ENCODE measurements around the gene CCNL1.
"Not testable (repeated sequence)": the region's sequence is repeated elsewhere in the genome, so short reads cannot be mapped to it uniquely, and the experiment has no call there.

CCNL1 gene

DNA sequence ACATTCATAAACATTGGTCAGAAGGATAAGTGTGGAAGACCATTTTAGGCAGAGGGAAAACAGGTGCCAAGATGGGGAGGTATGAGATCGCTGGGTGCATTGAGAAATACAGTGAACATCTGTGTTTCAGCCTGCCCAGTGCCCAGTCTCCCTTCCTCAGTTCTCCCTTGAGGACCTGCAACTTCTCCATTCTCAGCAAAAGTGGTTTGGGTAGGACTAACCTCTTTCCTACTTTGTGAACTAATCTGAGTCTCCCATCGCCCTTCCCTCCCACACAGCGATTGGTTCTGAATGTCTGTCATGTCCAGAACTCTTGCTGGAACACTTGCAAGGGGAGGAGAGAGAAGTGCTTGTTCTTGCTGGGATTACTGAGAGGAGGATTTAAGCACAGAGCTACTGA lies 10.9 kb upstream of the CCNL1 start:
- DNase-seq (ENCODE audit: low spot score): no peak

DNA sequence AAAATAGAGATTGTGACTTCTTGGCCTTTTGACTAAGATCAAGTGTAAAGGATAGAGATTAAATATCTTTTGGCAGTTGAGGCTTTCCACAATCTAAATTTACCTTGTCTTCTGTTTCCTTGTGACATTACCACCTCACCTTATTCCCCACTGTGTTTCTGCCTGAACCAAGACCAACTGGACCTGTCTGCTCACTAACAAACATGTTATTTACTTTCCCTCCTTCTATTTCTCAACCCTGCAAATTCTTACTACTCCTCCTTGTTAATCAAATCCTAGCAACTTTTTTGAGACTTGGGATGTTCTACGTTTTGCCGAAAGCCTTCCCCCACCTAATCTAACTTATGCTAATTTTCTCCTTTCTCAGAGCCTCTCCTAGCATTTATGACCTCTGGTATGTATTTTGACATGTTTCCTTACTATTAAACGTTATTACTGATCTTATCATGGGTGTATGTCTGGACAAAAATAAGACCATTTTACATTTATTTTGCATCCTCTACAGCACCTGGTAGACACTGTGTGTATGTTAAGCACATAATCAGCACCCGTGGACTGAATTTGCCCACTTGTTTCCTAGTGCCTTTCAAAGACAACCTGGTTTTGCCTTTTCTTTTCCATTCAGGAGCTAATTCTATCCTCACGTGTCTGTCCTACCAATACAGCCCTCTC lies 7.6 kb upstream of the CCNL1 start:
- DNase-seq (ENCODE audit: low spot score): no peak

DNA sequence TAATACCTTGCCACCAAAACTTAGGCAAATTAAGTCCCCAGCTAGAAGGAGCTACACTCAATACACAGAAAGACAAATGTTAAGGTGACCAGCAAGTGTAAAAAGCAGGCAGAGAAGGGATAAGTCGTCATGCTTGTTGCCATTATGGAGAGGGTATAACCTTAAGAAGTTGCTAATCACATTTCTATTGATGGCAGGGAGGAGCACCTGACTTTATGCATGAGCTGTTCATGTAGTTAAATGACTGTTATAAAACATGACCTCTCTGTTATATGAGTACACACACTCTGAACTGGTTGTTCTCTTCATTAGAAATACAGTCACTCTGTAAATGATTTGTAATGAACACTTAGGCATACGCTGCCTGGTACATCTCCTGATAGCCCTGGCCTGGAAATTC lies 6.6 kb upstream of the CCNL1 start:
- DNase-seq (ENCODE audit: low spot score): no peak

DNA sequence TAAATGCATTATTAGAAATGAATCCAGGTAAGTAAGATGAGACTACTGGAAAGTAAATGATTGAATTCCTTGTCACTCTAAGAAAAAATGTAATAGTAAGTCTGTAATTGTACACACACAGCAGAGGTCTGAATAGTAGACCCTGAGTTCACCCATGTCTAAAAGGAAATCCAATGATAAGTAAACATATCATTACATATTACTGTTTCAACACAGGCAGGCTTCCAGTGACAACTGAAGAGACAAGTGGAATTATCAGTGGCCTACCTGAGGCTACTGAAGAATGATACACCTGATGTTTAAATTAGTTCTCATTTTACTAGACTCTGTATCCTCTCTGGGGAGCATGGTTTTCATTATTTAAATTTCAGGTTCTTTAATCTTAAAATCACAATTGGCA lies 6.2 kb upstream of the CCNL1 start:
- DNase-seq (ENCODE audit: low spot score): no peak

DNA sequence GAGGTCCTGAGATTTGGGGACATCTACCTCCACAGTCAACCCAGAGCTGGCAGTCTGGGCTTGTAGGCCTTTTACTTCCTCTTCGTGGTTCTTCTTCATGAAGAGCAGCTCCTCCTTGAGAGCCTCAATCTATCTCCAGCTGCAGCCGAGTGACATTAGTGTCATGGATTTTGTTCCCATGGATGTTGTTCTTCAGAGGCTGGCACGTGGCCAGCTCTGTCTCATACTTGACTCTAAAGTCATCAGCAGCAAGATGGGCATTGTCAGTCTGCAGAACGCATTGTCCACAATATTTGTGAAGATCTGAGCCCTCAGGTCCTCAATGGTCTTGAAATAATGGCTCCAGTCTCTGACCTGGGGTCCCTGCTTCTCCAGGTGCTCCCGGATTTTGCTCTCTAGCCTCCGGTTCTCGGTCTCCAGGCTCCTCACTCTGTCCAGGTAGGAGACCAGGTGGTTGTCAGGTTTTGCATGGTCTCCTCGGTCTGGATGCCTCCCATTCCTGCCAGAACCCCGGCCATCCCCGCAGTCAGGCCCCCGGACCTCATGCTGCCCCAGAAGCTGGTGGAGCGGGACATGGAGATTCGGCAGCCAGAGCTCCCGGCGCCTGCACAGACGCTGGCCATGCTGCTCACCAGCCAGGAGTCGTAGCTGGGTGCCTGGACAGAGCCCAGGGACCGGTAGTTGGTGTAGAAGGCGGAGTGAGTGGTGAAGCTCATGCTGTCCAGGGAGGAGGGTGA lies 3.4 kb upstream of the CCNL1 start:
- no peak for DNase-seq (ENCODE audit: low spot score)

DNA sequence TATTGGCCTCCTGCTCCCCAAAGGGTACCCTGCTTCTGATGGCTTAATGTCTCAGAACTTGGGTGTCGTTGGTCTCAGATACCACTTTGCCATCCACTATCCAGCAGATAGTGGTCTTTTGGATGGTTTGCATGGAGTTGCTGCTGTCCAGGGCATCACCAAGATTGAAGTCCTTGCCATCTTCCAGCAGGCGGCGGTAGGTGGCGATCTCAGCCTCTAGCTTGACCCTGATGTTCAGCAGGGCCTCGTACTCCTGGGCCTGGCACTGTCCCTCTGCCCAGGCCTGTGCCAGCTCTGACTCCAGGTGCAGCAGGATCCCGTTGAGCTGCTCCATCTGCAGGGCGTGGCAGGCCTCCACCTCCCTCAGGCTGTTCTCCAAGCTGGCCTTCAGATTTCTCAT lies 2.7 kb upstream of the CCNL1 start:
- not testable (repeated sequence) for DNase-seq (ENCODE audit: low spot score)

DNA sequence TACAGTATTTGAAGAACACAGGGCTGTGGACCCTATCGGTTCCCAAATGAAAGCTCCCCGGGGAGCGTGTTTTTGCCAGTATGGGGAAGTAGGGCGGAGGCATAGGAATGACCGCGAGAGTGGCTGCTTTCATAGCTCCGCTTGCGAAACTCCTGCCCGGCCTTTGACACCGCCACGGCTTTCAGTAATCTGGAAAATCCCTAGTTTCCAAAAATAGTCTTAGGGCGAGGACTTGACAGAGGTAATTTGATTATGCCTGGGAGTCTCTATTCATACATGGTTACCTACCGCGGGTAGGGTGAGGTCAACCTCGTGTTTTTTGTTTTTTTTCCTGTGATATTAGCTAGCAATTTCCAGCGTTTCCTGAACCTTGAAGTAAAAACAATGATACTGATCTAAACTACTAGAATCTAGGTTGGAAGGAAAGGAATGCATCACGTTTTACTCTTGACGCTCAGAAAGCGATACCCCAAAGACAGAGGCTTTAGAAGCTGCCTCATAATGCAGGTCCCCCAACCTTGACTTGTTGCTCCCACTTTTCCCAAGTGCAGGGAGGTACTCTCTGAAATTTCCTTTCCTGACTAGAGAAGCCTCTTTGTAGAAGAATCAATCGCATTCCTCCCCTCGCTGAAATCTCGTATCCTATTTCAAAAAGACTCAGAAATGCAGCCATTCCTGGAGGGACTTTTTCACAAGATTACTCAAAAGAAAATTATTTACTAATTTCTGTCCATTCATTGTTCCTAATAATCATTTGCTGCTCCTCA lies 894 bp upstream of the CCNL1 start:
- peak; percentile 70 for DNase-seq (ENCODE audit: low spot score)

DNA sequence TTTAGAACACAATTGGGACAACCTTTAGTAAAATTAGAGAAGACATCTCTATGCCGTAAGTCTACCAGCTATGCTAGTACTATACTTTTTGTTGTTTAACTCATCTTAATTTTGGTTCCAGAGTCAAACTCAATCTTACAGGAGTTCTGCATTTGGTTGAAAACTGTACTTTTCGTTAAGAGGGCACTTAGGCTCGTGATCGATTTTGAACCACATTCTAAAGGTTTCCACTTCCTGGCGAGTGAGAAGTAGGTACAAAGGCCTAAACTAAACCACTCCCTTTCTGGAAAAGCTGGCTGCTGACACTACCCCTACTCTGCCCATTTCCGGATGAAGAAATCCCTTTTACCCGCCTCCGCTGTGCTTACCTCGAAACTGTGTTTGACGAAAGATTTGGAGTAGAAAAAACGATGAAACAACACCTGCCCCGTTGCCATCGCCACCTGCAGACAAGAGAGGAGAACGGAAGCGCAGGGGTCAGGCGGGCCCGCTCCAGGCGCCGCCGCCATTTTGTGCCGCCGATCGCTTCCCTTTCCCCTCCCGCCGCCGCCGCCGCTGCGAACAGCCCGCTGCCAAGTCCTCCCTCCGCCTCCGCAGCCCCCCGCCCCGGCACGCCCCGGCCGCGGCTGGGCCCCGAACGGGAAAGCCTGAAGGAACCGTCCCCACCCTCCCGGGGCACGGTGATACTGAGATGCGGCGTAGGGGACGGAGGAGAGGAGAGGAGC lies 748 bp downstream of the CCNL1 start:
- peak; percentile 78 for DNase-seq (ENCODE audit: low spot score)

DNA sequence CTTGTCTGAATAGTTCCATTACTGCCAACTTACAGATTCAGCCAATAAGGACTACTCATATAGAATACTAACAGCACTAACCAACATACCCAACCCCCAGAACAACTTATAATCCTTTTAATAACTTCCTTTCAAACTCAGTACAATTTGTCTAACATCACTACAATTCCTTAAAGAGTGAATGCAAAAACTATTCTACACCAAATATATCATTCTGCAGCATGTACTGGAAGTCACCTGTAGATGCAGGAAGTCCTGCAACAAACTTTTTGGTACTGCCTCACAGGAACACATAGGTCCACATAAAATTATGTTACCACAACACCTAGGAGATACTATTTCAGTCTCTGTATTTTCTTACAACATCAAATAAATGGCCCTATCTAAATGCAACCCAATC lies 2.1 kb downstream of the CCNL1 start:
- DNase-seq (ENCODE audit: low spot score): no peak

DNA sequence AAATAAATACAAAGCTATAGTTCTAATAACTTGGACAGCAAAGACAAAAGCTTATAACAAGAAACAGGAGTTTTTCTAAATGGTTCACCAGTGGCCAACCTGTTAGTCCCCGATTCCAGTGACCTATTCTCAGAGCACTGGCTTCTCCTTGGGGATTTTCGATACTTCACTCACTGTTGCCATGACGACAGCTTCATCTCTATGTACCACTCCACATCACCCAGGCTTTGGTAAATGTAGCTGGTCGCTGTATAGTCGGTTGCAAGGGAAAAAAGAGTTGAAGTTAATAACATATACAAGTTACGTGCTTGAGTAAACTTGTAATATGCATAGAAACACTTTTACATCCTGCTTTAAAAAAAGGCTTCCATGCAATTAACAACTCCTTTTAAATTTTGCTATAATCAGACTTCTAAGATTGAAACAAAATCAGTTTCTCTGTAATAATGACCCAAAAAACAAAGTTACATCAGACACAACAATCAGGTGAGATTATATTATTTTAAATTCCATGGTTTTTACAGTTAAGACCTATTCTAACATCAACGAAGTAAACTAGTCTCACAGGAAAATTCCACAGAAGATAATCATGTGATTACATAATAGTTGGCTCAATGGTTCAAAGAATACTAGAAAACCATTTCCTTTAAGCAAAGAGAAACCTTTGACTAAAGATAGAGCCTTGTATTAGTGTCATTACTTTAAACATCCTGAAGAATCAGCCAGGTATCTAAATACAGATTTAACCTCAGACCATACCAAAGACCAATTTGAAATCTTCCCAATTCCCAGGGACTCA lies 2.9 kb downstream of the CCNL1 start:
- no peak for DNase-seq (ENCODE audit: low spot score)

DNA sequence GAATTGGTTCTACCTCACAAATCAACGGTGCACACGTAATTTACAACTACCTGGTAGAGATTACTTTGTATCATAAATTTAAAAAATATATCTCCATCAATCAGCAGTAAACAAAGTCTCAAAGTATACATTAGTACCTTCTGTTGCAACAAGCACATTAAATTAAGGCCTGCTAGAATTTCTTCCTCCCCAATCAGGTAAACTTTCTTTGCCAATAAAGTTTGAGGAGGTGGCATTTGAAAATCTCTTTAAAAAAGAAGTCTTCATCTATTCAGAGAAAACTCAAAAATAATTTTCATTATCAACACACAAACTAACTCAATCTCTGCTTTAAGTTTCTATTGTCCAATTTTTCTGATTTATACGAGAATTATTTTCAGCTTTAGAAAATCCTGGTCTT lies 4.4 kb downstream of the CCNL1 start:
- DNase-seq (ENCODE audit: low spot score): no peak

DNA sequence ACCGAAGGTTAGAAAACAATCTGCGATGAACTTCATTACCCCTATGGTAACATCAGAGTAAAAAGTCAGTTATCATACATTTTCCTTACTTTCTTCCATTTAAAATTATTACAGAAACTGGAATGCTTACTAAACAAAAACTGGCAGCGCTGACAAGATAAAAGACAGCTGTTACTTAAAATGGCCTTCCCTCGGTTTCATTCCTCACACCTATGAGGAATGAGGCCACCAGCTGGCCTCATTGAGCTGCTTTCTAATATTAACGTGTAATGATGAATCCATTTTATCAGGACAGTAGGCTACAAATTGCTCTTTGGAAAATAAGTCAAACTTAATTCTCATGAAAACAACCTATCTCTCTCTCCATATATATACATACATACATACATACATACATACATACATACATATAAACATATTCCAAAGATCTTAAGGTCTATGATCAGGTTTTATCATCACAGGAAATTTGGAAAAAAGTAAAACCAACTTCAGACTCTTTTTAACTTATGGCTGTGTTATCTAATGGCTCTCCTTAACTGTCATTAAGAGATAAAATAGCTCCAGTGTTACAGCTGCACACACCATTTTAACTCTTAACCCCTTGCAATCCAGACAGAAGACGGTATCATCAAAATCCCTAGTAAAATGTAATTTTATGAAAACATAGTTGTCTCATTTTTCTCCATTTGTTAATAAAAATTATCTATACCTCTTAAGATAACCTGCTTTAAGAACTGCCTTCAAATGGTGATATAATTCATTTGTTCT lies 5.2 kb downstream of the CCNL1 start:
- DNase-seq (ENCODE audit: low spot score): no peak

DNA sequence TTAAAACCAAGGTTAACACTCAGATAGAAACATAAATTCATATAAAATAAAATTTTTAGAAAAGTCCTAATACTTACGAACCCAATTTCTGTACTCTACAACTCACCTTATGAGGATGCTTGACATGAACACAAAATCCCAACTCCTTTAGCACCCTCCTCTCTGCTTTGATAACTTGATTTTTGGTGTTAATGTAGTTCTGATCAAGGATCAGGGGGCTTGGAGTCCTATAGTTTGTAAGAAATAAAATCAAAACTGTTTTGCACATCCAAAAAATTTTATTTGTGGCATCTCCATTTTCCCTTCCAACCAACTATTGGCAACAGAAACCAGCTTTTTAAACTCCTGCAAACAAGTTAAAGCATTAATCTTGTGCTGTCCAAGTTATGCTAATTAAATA lies 7.0 kb downstream of the CCNL1 start:
- DNase-seq (ENCODE audit: low spot score): no peak

DNA sequence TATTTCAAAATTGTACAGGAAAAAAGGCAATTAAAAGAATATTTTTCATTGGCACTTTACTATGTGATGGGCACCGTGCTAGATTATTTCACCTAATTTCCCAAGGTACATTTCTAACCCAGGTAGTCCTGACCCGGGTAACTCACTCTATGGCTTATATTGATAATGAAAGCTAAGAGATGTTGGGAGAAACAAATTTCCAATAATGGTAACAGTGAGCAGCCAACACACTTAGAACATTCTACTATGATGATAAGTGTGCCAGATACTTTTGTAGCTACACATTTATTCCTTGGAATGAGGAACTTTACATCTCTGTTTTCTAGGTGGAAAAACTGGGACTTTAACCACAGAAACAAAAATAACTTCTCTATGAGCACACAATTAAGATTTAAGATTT lies 7.5 kb downstream of the CCNL1 start:
- DNase-seq (ENCODE audit: low spot score): no peak

DNA sequence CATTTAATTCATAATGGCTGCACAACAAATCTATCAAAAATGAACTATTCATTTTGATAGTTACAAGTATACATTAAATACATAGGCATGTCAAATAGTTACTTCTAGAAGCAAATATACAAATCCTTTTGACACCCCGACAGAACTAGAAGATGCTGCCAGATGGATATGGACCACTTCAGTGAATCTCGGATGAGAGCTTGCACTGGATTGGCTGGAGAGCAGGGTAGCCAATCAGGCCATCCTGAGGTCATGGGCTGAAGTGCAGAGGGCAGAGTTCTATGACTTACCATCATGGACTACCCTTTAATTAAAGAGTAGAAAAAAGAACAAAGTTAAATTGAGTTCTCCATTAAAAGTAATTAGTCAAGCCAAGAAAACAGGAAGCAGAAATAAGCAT lies 8.3 kb downstream of the CCNL1 start:
- no peak for DNase-seq (ENCODE audit: low spot score)

DNA sequence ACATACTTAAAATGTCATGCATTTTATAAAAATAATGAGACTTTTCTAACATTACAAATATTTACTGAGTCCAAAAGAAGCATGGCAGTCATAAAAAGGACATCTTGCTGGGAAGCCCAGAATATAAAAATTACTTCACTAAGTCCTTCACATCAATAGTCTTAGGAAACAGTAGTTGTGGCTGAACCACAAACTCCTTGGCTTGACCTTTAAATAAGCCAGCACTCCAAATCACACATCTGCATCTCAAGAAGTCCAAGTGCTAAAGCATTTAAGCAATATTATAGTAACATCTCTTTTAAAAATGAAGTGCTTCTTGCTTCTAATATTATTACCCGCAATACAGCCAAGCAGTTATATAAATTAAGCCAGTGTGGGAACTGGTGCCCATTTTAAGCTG lies 8.8 kb downstream of the CCNL1 start:
- no peak for DNase-seq (ENCODE audit: low spot score)

DNA sequence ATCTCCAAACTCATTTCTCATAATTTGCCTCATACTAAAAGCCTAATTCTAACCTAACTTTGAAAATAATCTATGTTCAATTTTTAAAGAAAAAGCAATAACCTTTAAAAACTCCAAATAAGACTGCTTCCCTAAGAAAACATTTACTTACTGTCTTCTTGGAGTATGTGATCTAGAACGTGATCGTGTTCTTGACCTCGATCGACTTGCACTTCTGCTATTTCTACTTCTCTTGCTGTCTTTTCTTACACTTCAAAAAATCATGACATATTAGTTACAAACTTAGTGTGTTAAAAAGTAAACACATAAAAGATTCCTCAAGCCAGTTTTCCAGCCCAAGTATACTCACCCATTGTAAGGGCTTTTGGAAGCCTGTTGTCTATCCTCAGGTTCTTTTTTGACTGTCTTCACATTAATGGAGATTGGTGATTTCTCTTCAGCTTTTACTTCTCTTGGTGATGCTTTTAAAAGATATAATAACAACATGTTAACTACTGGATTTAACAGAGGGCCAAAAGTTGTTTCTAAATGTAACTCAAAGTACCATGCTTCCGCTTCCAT lies 10.7 kb downstream of the CCNL1 start:
- DNase-seq (ENCODE audit: low spot score): no peak

DNA sequence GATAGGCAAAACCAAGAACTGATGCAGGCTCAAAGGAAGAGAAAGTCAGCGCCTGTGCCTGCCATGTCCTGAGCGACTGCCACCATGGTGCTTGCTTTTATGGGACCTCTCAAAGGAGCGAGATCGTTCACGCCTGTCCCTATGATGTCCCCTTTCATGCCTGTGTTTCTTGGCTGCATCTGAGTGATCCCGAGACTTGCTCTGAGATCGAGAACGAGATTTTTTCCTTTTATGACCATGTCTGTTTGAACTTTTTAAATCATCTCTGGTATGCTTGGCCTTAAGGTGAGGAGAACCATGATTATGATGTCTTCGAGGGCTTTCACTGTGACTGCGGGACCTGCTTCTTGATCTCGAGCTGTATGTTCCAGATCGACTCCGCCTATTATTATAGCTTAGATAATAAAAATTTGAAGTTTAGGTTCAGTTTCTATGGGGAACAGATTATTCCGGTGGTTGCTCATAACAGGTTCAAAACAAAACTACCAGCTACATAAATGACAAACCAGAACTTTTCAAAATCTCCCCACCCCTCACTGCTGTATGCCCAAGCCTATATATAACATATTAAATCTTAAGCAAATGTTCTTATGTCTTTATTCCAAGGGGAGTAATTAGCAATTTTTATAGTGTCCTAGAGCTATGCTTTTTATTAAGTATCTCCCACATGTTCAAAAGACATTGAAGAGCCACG lies 11.6 kb downstream of the CCNL1 start:
- DNase-seq (ENCODE audit: low spot score): no peak

DNA sequence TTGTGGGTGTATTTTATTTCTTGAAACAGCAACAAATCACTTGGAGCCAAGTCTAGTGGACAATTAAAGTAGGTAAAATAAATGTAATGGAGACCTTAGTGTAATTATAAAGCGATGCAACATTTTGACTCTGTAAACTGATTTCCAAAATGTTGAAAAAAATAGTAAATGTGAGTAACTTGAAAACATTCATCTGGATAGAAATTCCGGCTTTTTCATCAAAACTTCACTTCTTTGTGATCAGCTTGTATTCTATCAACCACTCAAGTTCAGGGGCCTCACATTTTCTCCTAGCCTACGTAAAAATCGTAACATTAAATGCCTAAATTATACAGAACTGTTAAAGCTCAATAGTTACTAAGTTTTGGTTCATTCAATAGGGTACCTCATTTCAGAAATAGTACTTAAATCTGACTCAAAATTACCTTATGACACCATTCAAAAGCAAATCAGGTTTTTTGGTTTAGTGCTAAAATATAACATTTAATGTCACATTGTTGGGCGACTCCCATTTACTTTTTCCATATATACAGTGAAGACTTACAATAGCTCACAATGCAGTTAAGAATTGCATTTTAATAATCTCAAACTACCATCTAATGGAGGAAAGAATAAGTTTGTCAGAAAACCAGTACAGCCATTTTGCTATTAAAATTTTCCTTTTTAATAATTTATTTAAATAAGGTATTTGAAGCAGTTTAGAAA lies 12.7 kb downstream of the CCNL1 start:
- no peak for DNase-seq (ENCODE audit: low spot score)
